H9 (cell line): ENCODE measurements around the gene TUBA1A. TPM values are rescaled to one million over a fixed set of nuclear protein-coding genes. Genes with fewer than 3 reads are reported as not detected.
"Not testable (repeated sequence)": the region's sequence is repeated elsewhere in the genome, so short reads cannot be mapped to it uniquely, and the experiment has no call there.

Experiments used
- DNase-seq: peaks from one replicate; pipeline ENCODE4 v3.0.0-alpha.2; 2017
- H2AFZ ChIP-seq: one replicate; pipeline ENCODE4 v1.6.1; 2013; ENCODE audit warnings: mild to moderate bottlenecking, low read length, control low read depth, moderate library complexity
- H2AK5ac ChIP-seq: 2 replicates; pipeline ENCODE4 v1.6.1; 2013; ENCODE audit warnings: low read length, control low read depth, mixed read lengths; ENCODE audit not compliant: insufficient read length
- H2BK120ac ChIP-seq: one replicate; pipeline ENCODE4 v1.6.1; 2013; ENCODE audit warnings: low read depth, mild to moderate bottlenecking, low read length, control low read depth, inconsistent platforms; ENCODE audit not compliant: poor library complexity, severe bottlenecking
- H2BK12ac ChIP-seq: 2 replicates; pipeline ENCODE4 v1.6.1; 2013; ENCODE audit warnings: low read length, control low read depth, mixed read lengths, low read depth; ENCODE audit not compliant: insufficient read length
- H2BK15ac ChIP-seq: 2 replicates; pipeline ENCODE4 v1.6.1; 2013; ENCODE audit warnings: low read depth, low read length, control low read depth
- H2BK20ac ChIP-seq: one replicate; pipeline ENCODE4 v1.6.1; 2013; ENCODE audit warnings: low read depth, mild to moderate bottlenecking, low read length, control low read depth, inconsistent platforms; ENCODE audit not compliant: poor library complexity, severe bottlenecking
- H2BK5ac ChIP-seq: 2 replicates; pipeline ENCODE4 v1.6.1; 2013; ENCODE audit warnings: low read length, control low read depth, mixed read lengths; ENCODE audit not compliant: insufficient read length
- H3K14ac ChIP-seq: 2 replicates; pipeline ENCODE4 v1.6.1; 2013; ENCODE audit warnings: low read length, control low read depth; ENCODE audit not compliant: insufficient read depth
- H3K18ac ChIP-seq: 2 replicates; pipeline ENCODE4 v1.6.1; 2013; ENCODE audit warnings: low read depth, mild to moderate bottlenecking, mixed read lengths, low read length, control low read depth; ENCODE audit not compliant: insufficient read length
- H3K23ac ChIP-seq: 2 replicates; pipeline ENCODE4 v1.6.1; 2013; ENCODE audit warnings: low read length, control low read depth, mixed read lengths, low read depth; ENCODE audit not compliant: insufficient read length
- H3K23me2 ChIP-seq: 2 replicates; pipeline ENCODE4 v1.6.1; 2013; ENCODE audit warnings: low read depth, mild to moderate bottlenecking, mixed read lengths, low read length, control low read depth; ENCODE audit not compliant: insufficient read length, poor library complexity, severe bottlenecking
- H3K27ac ChIP-seq: 2 replicates; pipeline ENCODE4 v1.5.1; 2013; ENCODE audit warnings: low read length, control low read depth, mixed read lengths, low read depth; ENCODE audit not compliant: insufficient read length
- H3K27me3 ChIP-seq: 2 replicates; pipeline ENCODE4 v1.6.1; 2013; ENCODE audit warnings: low read length, control low read depth, inconsistent platforms; ENCODE audit not compliant: insufficient read depth
- H3K4ac ChIP-seq: 2 replicates; pipeline ENCODE4 v1.6.1; 2013; ENCODE audit warnings: low read depth, mild to moderate bottlenecking, control low read depth, inconsistent platforms, low read length, moderate library complexity
- H3K4me1 ChIP-seq: 2 replicates; pipeline ENCODE4 v1.6.1; 2013; ENCODE audit warnings: low read length, control low read depth, inconsistent platforms; ENCODE audit not compliant: insufficient read depth
- H3K4me2 ChIP-seq: 2 replicates; pipeline ENCODE4 v1.6.1; 2013; ENCODE audit warnings: low read length, control low read depth, mixed read lengths; ENCODE audit not compliant: insufficient read length, insufficient read depth
- H3K56ac ChIP-seq: 2 replicates; pipeline ENCODE4 v1.6.1; 2013; ENCODE audit warnings: low read depth, mild to moderate bottlenecking, mixed read lengths, low read length, control low read depth; ENCODE audit not compliant: insufficient read length
- H3K79me1 ChIP-seq: 2 replicates; pipeline ENCODE4 v1.6.1; 2013; ENCODE audit warnings: low read depth, mild to moderate bottlenecking, moderate library complexity, low read length, control low read depth, inconsistent platforms; ENCODE audit not compliant: insufficient read depth, poor library complexity, severe bottlenecking
- H3K79me2 ChIP-seq: 2 replicates; pipeline ENCODE4 v1.6.1; 2013; ENCODE audit warnings: low read length, control low read depth, inconsistent platforms; ENCODE audit not compliant: insufficient read depth
- H3K9ac ChIP-seq: 2 replicates; pipeline ENCODE4 v1.6.1; 2013; ENCODE audit warnings: low read length, control low read depth, mixed read lengths; ENCODE audit not compliant: insufficient read length; ENCODE audit errors: extremely low read depth
- H3K9me3 ChIP-seq: one replicate; pipeline ENCODE4 v1.6.1; 2013; ENCODE audit warnings: low read depth, low read length, inconsistent platforms; ENCODE audit not compliant: control insufficient read depth
- H3T11ph ChIP-seq: one replicate; pipeline ENCODE4 v1.6.1; 2013; ENCODE audit warnings: mild to moderate bottlenecking, low read length, control low read depth, inconsistent platforms
- H4K20me1 ChIP-seq: one replicate; pipeline ENCODE4 v1.6.1; 2013; ENCODE audit not compliant: control insufficient read depth, insufficient read length, insufficient read depth
- H4K5ac ChIP-seq: 2 replicates; pipeline ENCODE4 v1.6.1; 2013; ENCODE audit warnings: low read depth, mild to moderate bottlenecking, mixed read lengths, low read length, control low read depth; ENCODE audit not compliant: insufficient read length
- H4K8ac ChIP-seq: replicated peaks from 2 replicates; pipeline ENCODE4 v1.6.1; 2013; ENCODE audit warnings: low read length, control low read depth, mixed read lengths, low read depth; ENCODE audit not compliant: insufficient read length
- H4K91ac ChIP-seq: 2 replicates; pipeline ENCODE4 v1.6.1; 2013; ENCODE audit warnings: low read depth, mild to moderate bottlenecking, moderate library complexity, mixed read lengths, low read length, control low read depth; ENCODE audit not compliant: insufficient read length
- H3K27ac Mint-ChIP-seq, 3 experiments: 2 replicates in 2 of 3; 3 replicates in 1 of 3; pipeline ENCODE4 v1.8.0; 2020 to 2021; ENCODE audit warnings: mixed read lengths in 3 of 3, mild to moderate bottlenecking in 1 of 3, moderate library complexity in 1 of 3
- H3K27me3 Mint-ChIP-seq: 2 replicates; pipeline ENCODE4 v1.8.0; 2021; ENCODE audit warnings: low read depth, mild to moderate bottlenecking, moderate library complexity, mixed read lengths
- H3K36me3 Mint-ChIP-seq, 3 experiments: 2 replicates in 2 of 3; 3 replicates in 1 of 3; pipeline ENCODE4 v1.8.0; 2020 to 2021; ENCODE audit warnings: low read depth in 3 of 3, mixed read lengths in 3 of 3; ENCODE audit not compliant: insufficient read depth in 1 of 3
- H3K4me1 Mint-ChIP-seq, 2 experiments: 2 replicates each; pipeline ENCODE4 v1.8.0; 2020; ENCODE audit warnings: mixed read lengths in 2 of 2
- H3K4me3 Mint-ChIP-seq, 2 experiments: 2 replicates in 1 of 2; 3 replicates in 1 of 2; pipeline ENCODE4 v1.8.0; 2020 to 2021; ENCODE audit warnings: mild to moderate bottlenecking in 2 of 2, mixed read lengths in 2 of 2, moderate library complexity in 1 of 2
- H3K9me3 Mint-ChIP-seq, 2 experiments: 2 replicates in 1 of 2; 3 replicates in 1 of 2; pipeline ENCODE4 v1.8.0; 2020; ENCODE audit warnings: mild to moderate bottlenecking in 2 of 2, mixed read lengths in 2 of 2, moderate library complexity in 1 of 2
- CTCF ChIP-seq: fragments of 200-600 bp; sonication (generic); conservative IDR thresholded peaks from 3 replicates; pipeline ENCODE4 v1.8.0; 2021; ENCODE audit warnings: antibody characterized with exemption, mild to moderate bottlenecking
- WGBS: extraction: QIAGEN DNeasy Blood & Tissue Kit; methylation state at CpG from one replicate; pipeline ENCODE4 v1.1.7; 2013; ENCODE audit warnings: missing lambda C conversion rate, low lambda C conversion rate, mixed read lengths; ENCODE audit not compliant: insufficient read length; ENCODE audit errors: extremely low coverage; 5-methylcytosine and 5-hydroxymethylcytosine counted together
- total RNA-seq: library from RNA; stranded (reverse); gene quantifications from 2 replicates; pipeline ENCODE4 v1.2.1, GENCODE V29; 2021

The TUBA1A gene
- total RNA-seq, 1 experiment from 2014 or later, result 149 TPM

- Histone ChIP-seq H3T11ph (no peak overlapping the region), H4K91ac (no peak overlapping the region), H3K9me3 (no peaks in the 10 kb centered on the region), H3K23ac (no peak overlapping the region), H3K27me3 (no peaks in the 10 kb centered on the region), H2BK20ac (no peak overlapping the region), H2BK120ac (no peak overlapping the region), H2AFZ (no peak overlapping the region), H3K4ac (no peak overlapping the region), H3K4me1 (no peaks in the 10 kb centered on the region; the same call in 1 of the 2 replicates), H2BK15ac (no peak overlapping the region), H4K5ac (no peak overlapping the region), H3K79me1 (no peaks in the 10 kb centered on the region), H2AK5ac (no peak overlapping the region), H4K8ac (no peak overlapping the region), H4K20me1 (no peaks in the 10 kb centered on the region), H2BK5ac (no peak overlapping the region), H3K23me2 (no peaks in the 10 kb centered on the region), H3K27ac (no peak overlapping the region), H3K9ac (no peak overlapping the region), H3K56ac (no peak overlapping the region), H3K79me2 (no peaks in the 10 kb centered on the region; the same call in 1 of the 2 replicates), H2BK12ac (no peak overlapping the region), H3K14ac (no peak overlapping the region), H3K18ac (no peak overlapping the region), H3K4me2 (no peak overlapping the region)
- Mint-ChIP-seq H3K27me3 (no peaks in the 10 kb centered on the region), H3K36me3 (peaks cover 17 to 24% (median 22%) of the 10 kb centered on the region in 3 experiments), H3K4me1 (peaks cover 9 to 19% of the 10 kb centered on the region in 2 experiments), H3K27ac (no peak overlapping the region), H3K4me3 (peak overlapping the region in 1 of 2 experiments; percentile 47; a peak in 2 of 5 replicates), H3K9me3 (no peaks in the 10 kb centered on the region; a peak in 1 of 5 replicates)
- DNase-seq, result no peak
- no CpG with 5 or more reads among the region's 5 CpGs for WGBS
- TF ChIP-seq CTCF, result no peak
Measured at GRCh38 chr12:49187184-49187583, 1.7 kb downstream of the TUBA1A start.

- not testable (repeated sequence) for H4K20me1 ChIP-seq, H3K23me2 ChIP-seq, H2BK12ac ChIP-seq, DNase-seq, H3K4me1 ChIP-seq, H3K4me2 ChIP-seq, H4K91ac ChIP-seq, H3T11ph ChIP-seq, H3K56ac ChIP-seq, H2BK15ac ChIP-seq, H3K27me3 ChIP-seq, H3K9ac ChIP-seq, H4K8ac ChIP-seq, H2BK20ac ChIP-seq, H3K9me3 ChIP-seq, H2AFZ ChIP-seq, H2BK5ac ChIP-seq, H3K4ac ChIP-seq, H2AK5ac ChIP-seq, H3K27ac ChIP-seq, H3K79me2 ChIP-seq, H3K79me1 ChIP-seq, H4K5ac ChIP-seq, H3K27ac Mint-ChIP-seq, H2BK120ac ChIP-seq, H3K18ac ChIP-seq, H3K27me3 Mint-ChIP-seq, H3K9me3 Mint-ChIP-seq, H3K14ac ChIP-seq, H3K23ac ChIP-seq
- Mint-ChIP-seq H3K4me3 (0 out of 5 replicates have a peak overlapping the region, but pooled peaks of 1 of the 2 experiments have one; percentile 42), H3K36me3 (peaks cover 17 to 24% (median 22%) of the 10 kb centered on the region in 3 experiments), H3K4me1 (peaks cover 9 to 19% of the 10 kb centered on the region in 2 experiments)
- WGBS, result no CpG with 5 or more reads among the region's 11 CpGs
Measured at GRCh38 chr12:49186307-49186706, 2.6 kb downstream of the TUBA1A start.
